H9 (cell line): ENCODE results near the gene CDH8. TPM values are rescaled to one million over a fixed set of nuclear protein-coding genes. Genes with fewer than 3 reads are reported as not detected.

Experiments used
- DNase-seq: peaks from one replicate; pipeline ENCODE4 v3.0.0-alpha.2; 2017
- H2AFZ ChIP-seq: one replicate; pipeline ENCODE4 v1.6.1; 2013; ENCODE audit warnings: mild to moderate bottlenecking, low read length, control low read depth, moderate library complexity
- H2AK5ac ChIP-seq: 2 replicates; pipeline ENCODE4 v1.6.1; 2013; ENCODE audit warnings: low read length, control low read depth, mixed read lengths; ENCODE audit not compliant: insufficient read length
- H2BK120ac ChIP-seq: one replicate; pipeline ENCODE4 v1.6.1; 2013; ENCODE audit warnings: low read depth, mild to moderate bottlenecking, low read length, control low read depth, inconsistent platforms; ENCODE audit not compliant: poor library complexity, severe bottlenecking
- H2BK12ac ChIP-seq: 2 replicates; pipeline ENCODE4 v1.6.1; 2013; ENCODE audit warnings: low read length, control low read depth, mixed read lengths, low read depth; ENCODE audit not compliant: insufficient read length
- H2BK15ac ChIP-seq: 2 replicates; pipeline ENCODE4 v1.6.1; 2013; ENCODE audit warnings: low read depth, low read length, control low read depth
- H2BK20ac ChIP-seq: one replicate; pipeline ENCODE4 v1.6.1; 2013; ENCODE audit warnings: low read depth, mild to moderate bottlenecking, low read length, control low read depth, inconsistent platforms; ENCODE audit not compliant: poor library complexity, severe bottlenecking
- H2BK5ac ChIP-seq: 2 replicates; pipeline ENCODE4 v1.6.1; 2013; ENCODE audit warnings: low read length, control low read depth, mixed read lengths; ENCODE audit not compliant: insufficient read length
- H3K14ac ChIP-seq: 2 replicates; pipeline ENCODE4 v1.6.1; 2013; ENCODE audit warnings: low read length, control low read depth; ENCODE audit not compliant: insufficient read depth
- H3K18ac ChIP-seq: 2 replicates; pipeline ENCODE4 v1.6.1; 2013; ENCODE audit warnings: low read depth, mild to moderate bottlenecking, mixed read lengths, low read length, control low read depth; ENCODE audit not compliant: insufficient read length
- H3K23ac ChIP-seq: 2 replicates; pipeline ENCODE4 v1.6.1; 2013; ENCODE audit warnings: low read length, control low read depth, mixed read lengths, low read depth; ENCODE audit not compliant: insufficient read length
- H3K23me2 ChIP-seq: 2 replicates; pipeline ENCODE4 v1.6.1; 2013; ENCODE audit warnings: low read depth, mild to moderate bottlenecking, mixed read lengths, low read length, control low read depth; ENCODE audit not compliant: insufficient read length, poor library complexity, severe bottlenecking
- H3K27ac ChIP-seq: 2 replicates; pipeline ENCODE4 v1.5.1; 2013; ENCODE audit warnings: low read length, control low read depth, mixed read lengths, low read depth; ENCODE audit not compliant: insufficient read length
- H3K27me3 ChIP-seq: 2 replicates; pipeline ENCODE4 v1.6.1; 2013; ENCODE audit warnings: low read length, control low read depth, inconsistent platforms; ENCODE audit not compliant: insufficient read depth
- H3K4ac ChIP-seq: 2 replicates; pipeline ENCODE4 v1.6.1; 2013; ENCODE audit warnings: low read depth, mild to moderate bottlenecking, control low read depth, inconsistent platforms, low read length, moderate library complexity
- H3K4me1 ChIP-seq: 2 replicates; pipeline ENCODE4 v1.6.1; 2013; ENCODE audit warnings: low read length, control low read depth, inconsistent platforms; ENCODE audit not compliant: insufficient read depth
- H3K4me2 ChIP-seq: 2 replicates; pipeline ENCODE4 v1.6.1; 2013; ENCODE audit warnings: low read length, control low read depth, mixed read lengths; ENCODE audit not compliant: insufficient read length, insufficient read depth
- H3K56ac ChIP-seq: 2 replicates; pipeline ENCODE4 v1.6.1; 2013; ENCODE audit warnings: low read depth, mild to moderate bottlenecking, mixed read lengths, low read length, control low read depth; ENCODE audit not compliant: insufficient read length
- H3K79me1 ChIP-seq: 2 replicates; pipeline ENCODE4 v1.6.1; 2013; ENCODE audit warnings: low read depth, mild to moderate bottlenecking, moderate library complexity, low read length, control low read depth, inconsistent platforms; ENCODE audit not compliant: insufficient read depth, poor library complexity, severe bottlenecking
- H3K79me2 ChIP-seq: 2 replicates; pipeline ENCODE4 v1.6.1; 2013; ENCODE audit warnings: low read length, control low read depth, inconsistent platforms; ENCODE audit not compliant: insufficient read depth
- H3K9ac ChIP-seq: 2 replicates; pipeline ENCODE4 v1.6.1; 2013; ENCODE audit warnings: low read length, control low read depth, mixed read lengths; ENCODE audit not compliant: insufficient read length; ENCODE audit errors: extremely low read depth
- H3K9me3 ChIP-seq: one replicate; pipeline ENCODE4 v1.6.1; 2013; ENCODE audit warnings: low read depth, low read length, inconsistent platforms; ENCODE audit not compliant: control insufficient read depth
- H3T11ph ChIP-seq: one replicate; pipeline ENCODE4 v1.6.1; 2013; ENCODE audit warnings: mild to moderate bottlenecking, low read length, control low read depth, inconsistent platforms
- H4K20me1 ChIP-seq: one replicate; pipeline ENCODE4 v1.6.1; 2013; ENCODE audit not compliant: control insufficient read depth, insufficient read length, insufficient read depth
- H4K5ac ChIP-seq: 2 replicates; pipeline ENCODE4 v1.6.1; 2013; ENCODE audit warnings: low read depth, mild to moderate bottlenecking, mixed read lengths, low read length, control low read depth; ENCODE audit not compliant: insufficient read length
- H4K8ac ChIP-seq: replicated peaks from 2 replicates; pipeline ENCODE4 v1.6.1; 2013; ENCODE audit warnings: low read length, control low read depth, mixed read lengths, low read depth; ENCODE audit not compliant: insufficient read length
- H4K91ac ChIP-seq: 2 replicates; pipeline ENCODE4 v1.6.1; 2013; ENCODE audit warnings: low read depth, mild to moderate bottlenecking, moderate library complexity, mixed read lengths, low read length, control low read depth; ENCODE audit not compliant: insufficient read length
- H3K27ac Mint-ChIP-seq, 3 experiments: 2 replicates in 2 of 3; 3 replicates in 1 of 3; pipeline ENCODE4 v1.8.0; 2020 to 2021; ENCODE audit warnings: mixed read lengths in 3 of 3, mild to moderate bottlenecking in 1 of 3, moderate library complexity in 1 of 3
- H3K27me3 Mint-ChIP-seq: 2 replicates; pipeline ENCODE4 v1.8.0; 2021; ENCODE audit warnings: low read depth, mild to moderate bottlenecking, moderate library complexity, mixed read lengths
- H3K36me3 Mint-ChIP-seq, 3 experiments: 2 replicates in 2 of 3; 3 replicates in 1 of 3; pipeline ENCODE4 v1.8.0; 2020 to 2021; ENCODE audit warnings: low read depth in 3 of 3, mixed read lengths in 3 of 3; ENCODE audit not compliant: insufficient read depth in 1 of 3
- H3K4me1 Mint-ChIP-seq, 2 experiments: 2 replicates each; pipeline ENCODE4 v1.8.0; 2020; ENCODE audit warnings: mixed read lengths in 2 of 2
- H3K4me3 Mint-ChIP-seq, 2 experiments: 2 replicates in 1 of 2; 3 replicates in 1 of 2; pipeline ENCODE4 v1.8.0; 2020 to 2021; ENCODE audit warnings: mild to moderate bottlenecking in 2 of 2, mixed read lengths in 2 of 2, moderate library complexity in 1 of 2
- H3K9me3 Mint-ChIP-seq, 2 experiments: 2 replicates in 1 of 2; 3 replicates in 1 of 2; pipeline ENCODE4 v1.8.0; 2020; ENCODE audit warnings: mild to moderate bottlenecking in 2 of 2, mixed read lengths in 2 of 2, moderate library complexity in 1 of 2
- WGBS: extraction: QIAGEN DNeasy Blood & Tissue Kit; methylation state at CpG from one replicate; pipeline ENCODE4 v1.1.7; 2013; ENCODE audit warnings: missing lambda C conversion rate, low lambda C conversion rate, mixed read lengths; ENCODE audit not compliant: insufficient read length; ENCODE audit errors: extremely low coverage; 5-methylcytosine and 5-hydroxymethylcytosine counted together
- total RNA-seq: library from RNA; stranded (reverse); gene quantifications from 2 replicates; pipeline ENCODE4 v1.2.1, GENCODE V29; 2021
- TF ChIP-seq, protein P1 (sequence below): fragments of 200-600 bp; sonication (generic); conservative IDR thresholded peaks from 3 replicates; pipeline ENCODE4 v1.8.0; 2021; ENCODE audit warnings: antibody characterized with exemption, mild to moderate bottlenecking

The CDH8 gene
- total RNA-seq, 1 experiment from 2014 or later: 12.0 TPM

- H3K27ac ChIP-seq: no peak overlapping the region
- H2AFZ ChIP-seq: no peak overlapping the region
- no peak overlapping the region for H3K18ac ChIP-seq
- H3K23me2 ChIP-seq: no peaks in the 10 kb centered on the region
- no peaks in the 10 kb centered on the region; the same call in 1 of the 2 replicates for H3K4me1 ChIP-seq
- H3K79me2 ChIP-seq: no peaks in the 10 kb centered on the region
- no peaks in the 10 kb centered on the region for H3K9me3 Mint-ChIP-seq
- no peak overlapping the region for H3K56ac ChIP-seq
- no peaks in the 10 kb centered on the region for H3K9me3 ChIP-seq
- no peaks in the 10 kb centered on the region for H3K27me3 ChIP-seq
- no peak overlapping the region for H3K4ac ChIP-seq
- no peak overlapping the region for H3K14ac ChIP-seq
- H3K9ac ChIP-seq: no peak overlapping the region
- no peak overlapping the region for H2BK120ac ChIP-seq
- H3K4me2 ChIP-seq: no peak overlapping the region
- 100% methylated on average over 1 of the region's 1 CpG for WGBS
- H2BK20ac ChIP-seq: no peak overlapping the region
- H3T11ph ChIP-seq: no peak overlapping the region
- H4K5ac ChIP-seq: no peak overlapping the region
- no peak overlapping the region for H3K4me3 Mint-ChIP-seq
- H2BK15ac ChIP-seq: no peak overlapping the region
- H2BK5ac ChIP-seq: no peak overlapping the region
- no peaks in the 10 kb centered on the region for H3K79me1 ChIP-seq
- no peak overlapping the region for H2BK12ac ChIP-seq
- no peaks in the 10 kb centered on the region for H4K20me1 ChIP-seq
- no peak overlapping the region for H4K91ac ChIP-seq
- H4K8ac ChIP-seq: no peak overlapping the region
- H3K27ac Mint-ChIP-seq: no peak overlapping the region
- peaks cover 13 to 20% of the 10 kb centered on the region in 2 experiments for H3K4me1 Mint-ChIP-seq
- TF ChIP-seq, protein P1, sequence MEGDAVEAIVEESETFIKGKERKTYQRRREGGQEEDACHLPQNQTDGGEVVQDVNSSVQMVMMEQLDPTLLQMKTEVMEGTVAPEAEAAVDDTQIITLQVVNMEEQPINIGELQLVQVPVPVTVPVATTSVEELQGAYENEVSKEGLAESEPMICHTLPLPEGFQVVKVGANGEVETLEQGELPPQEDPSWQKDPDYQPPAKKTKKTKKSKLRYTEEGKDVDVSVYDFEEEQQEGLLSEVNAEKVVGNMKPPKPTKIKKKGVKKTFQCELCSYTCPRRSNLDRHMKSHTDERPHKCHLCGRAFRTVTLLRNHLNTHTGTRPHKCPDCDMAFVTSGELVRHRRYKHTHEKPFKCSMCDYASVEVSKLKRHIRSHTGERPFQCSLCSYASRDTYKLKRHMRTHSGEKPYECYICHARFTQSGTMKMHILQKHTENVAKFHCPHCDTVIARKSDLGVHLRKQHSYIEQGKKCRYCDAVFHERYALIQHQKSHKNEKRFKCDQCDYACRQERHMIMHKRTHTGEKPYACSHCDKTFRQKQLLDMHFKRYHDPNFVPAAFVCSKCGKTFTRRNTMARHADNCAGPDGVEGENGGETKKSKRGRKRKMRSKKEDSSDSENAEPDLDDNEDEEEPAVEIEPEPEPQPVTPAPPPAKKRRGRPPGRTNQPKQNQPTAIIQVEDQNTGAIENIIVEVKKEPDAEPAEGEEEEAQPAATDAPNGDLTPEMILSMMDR: no peak
- DNase-seq: no peak
- peaks cover 0 to 5% (median 0%) of the 10 kb centered on the region in 3 experiments; a peak in 3 of 7 replicates for H3K36me3 Mint-ChIP-seq
- no peak overlapping the region for H2AK5ac ChIP-seq
- no peak overlapping the region for H3K23ac ChIP-seq
- H3K27me3 Mint-ChIP-seq: no peaks in the 10 kb centered on the region
These were observed 217.4 kb downstream of the CDH8 start for GRCh38 chr16:61818850-61819249.
